Stimulated activated memory B cell treated with anti-CD40 and anti-IgM and Interleukin-4, amounts not matched to agents 10 μg/mL and 1 μg/mL and 100 μg/mL, for 72 hours (primary cell): ENCODE data around the gene MED7.

Source experiments
- ATAC-seq: fragments of 150-1000 bp; cut with Tn5 transposase; 2 replicates; pipeline ENCODE4 v1.10.0; 2021
- H3K27ac Mint-ChIP-seq: one replicate; pipeline ENCODE4 v1.8.0; 2022; ENCODE audit warnings: mild to moderate bottlenecking, mixed read lengths
- H3K27me3 Mint-ChIP-seq: one replicate; pipeline ENCODE4 v1.8.0; 2022; ENCODE audit warnings: mixed read lengths
- H3K36me3 Mint-ChIP-seq: one replicate; pipeline ENCODE4 v1.8.0; 2022; ENCODE audit warnings: mixed read lengths
- H3K4me1 Mint-ChIP-seq: one replicate; pipeline ENCODE4 v1.8.0; 2022; ENCODE audit warnings: mixed read lengths
- H3K4me3 Mint-ChIP-seq: one replicate; pipeline ENCODE4 v1.8.0; 2022; ENCODE audit warnings: mild to moderate bottlenecking, moderate library complexity, mixed read lengths
- H3K9me3 Mint-ChIP-seq: one replicate; pipeline ENCODE4 v1.8.0; 2022; ENCODE audit warnings: mixed read lengths

The MED7 gene

DNA sequence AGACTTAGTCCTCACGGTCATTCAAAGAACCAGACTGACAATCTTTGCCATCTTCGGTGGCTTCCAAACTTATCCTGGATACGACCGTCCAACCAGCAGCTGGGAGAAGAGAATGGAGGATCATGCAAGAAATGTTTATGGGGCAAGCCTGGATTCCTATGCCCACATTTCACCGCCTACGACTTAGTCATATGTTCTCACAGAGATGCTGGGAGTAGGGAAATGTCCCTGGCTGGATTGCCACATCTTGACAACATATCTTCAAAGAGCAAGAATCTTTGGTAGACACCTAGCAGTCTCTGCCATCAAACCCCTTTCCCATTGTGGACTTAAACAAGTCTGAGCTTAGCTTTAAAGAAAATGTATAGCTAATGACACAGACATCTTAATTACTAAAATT, 5.0 kb downstream of the MED7 start:
- Mint-ChIP-seq H3K4me1 (peaks cover 36% of the 10 kb centered on the region), H3K9me3 (no peaks in the 10 kb centered on the region), H3K27ac (no peak overlapping the region), H3K4me3 (no peak overlapping the region), H3K27me3 (no peaks in the 10 kb centered on the region), H3K36me3 (peaks cover 52% of the 10 kb centered on the region)
- ATAC-seq, result no peak

DNA sequence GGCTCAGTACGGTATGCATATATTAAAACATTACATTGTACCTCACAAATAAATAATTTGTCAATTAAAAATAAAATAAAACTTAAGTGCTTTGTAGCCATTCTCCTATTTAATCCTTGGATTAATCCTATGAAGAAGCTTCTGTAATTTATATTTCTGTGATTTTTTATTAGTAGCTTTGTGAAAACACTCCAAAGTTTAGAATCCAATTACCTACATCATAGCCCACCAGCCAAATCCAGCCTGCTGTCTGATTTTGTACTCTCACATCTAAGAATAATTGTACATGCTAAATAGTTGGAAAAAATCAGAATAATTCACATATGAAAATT, 10.4 kb downstream of the MED7 start:
- no peak overlapping the region for H3K4me3 Mint-ChIP-seq
- peaks cover 24% of the 10 kb centered on the region for H3K36me3 Mint-ChIP-seq
- no peak for ATAC-seq
- no peak overlapping the region for H3K27ac Mint-ChIP-seq
- H3K9me3 Mint-ChIP-seq, result no peaks in the 10 kb centered on the region
- peaks cover 23% of the 10 kb centered on the region for H3K4me1 Mint-ChIP-seq
- no peaks in the 10 kb centered on the region for H3K27me3 Mint-ChIP-seq

DNA sequence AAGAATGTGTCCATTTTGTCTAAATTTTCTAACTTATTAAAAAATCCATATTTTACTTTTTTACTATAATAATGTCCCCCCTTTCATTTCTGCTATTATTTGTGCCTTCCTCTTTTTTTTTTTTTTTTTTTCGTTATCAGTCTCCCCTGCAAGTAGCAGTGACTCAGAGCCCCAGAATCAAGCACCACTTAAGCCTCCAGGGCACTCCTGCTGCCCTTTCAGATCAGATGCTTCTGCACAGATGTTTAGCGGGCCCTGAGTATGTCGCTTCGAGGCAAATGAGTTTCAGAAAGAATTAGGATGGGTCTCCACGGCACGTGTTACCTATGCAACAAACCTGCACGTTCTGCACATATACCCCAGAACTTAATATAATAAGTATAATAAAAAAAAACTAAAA, 11.7 kb downstream of the MED7 start:
- ATAC-seq, result peak; percentile 89
- Mint-ChIP-seq H3K36me3 (peaks cover 12% of the 10 kb centered on the region), H3K27ac (no peak overlapping the region), H3K4me3 (no peak overlapping the region), H3K9me3 (no peaks in the 10 kb centered on the region), H3K27me3 (no peaks in the 10 kb centered on the region), H3K4me1 (peaks cover 19% of the 10 kb centered on the region)

DNA sequence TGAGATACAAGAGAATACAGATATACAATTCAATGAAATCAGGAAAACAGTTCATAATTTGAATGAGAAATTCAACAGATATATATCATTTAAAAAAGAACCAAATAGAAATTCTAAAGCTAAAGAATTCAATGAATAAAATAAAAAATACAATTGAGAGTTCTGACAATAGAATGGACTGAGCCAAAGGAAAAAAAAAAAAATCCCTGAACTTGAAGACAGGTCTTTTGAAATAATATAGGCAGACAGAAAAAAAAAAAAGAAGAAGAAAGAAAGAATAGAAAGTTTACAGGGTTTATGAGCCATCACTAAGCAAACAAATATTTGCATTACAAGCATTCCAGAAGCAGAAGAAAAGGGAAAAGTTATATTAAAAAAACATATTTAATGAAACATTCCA, 21.0 kb downstream of the MED7 start:
- H3K4me3 Mint-ChIP-seq, result no peak overlapping the region
- no peak for ATAC-seq
- H3K27ac Mint-ChIP-seq, result no peak overlapping the region
- peaks cover 1% of the 10 kb centered on the region for H3K4me1 Mint-ChIP-seq
- H3K27me3 Mint-ChIP-seq, result no peaks in the 10 kb centered on the region
- H3K9me3 Mint-ChIP-seq, result peaks cover 18% of the 10 kb centered on the region
- H3K36me3 Mint-ChIP-seq, result peaks cover 20% of the 10 kb centered on the region

DNA sequence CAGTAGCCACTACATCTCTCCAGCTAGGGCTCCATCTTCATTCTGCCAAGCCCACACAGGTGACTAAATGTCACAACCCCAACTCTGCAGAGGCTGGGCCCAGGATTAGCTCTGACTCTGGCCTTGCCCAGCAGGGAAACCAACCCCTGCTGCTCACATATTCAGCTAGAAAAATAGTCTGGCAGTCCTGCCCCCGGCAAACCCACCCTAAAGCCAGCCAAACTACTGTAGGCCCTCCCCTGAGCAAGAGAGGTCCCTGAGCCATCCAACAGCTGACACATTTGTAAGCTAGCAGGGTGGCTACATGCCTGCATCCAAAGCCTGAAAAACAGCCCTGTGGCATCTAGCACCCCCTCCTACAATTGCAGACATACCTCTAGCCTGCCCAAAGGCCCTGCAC, 22.6 kb downstream of the MED7 start:
- no peak overlapping the region for H3K4me3 Mint-ChIP-seq
- peaks cover 20% of the 10 kb centered on the region for H3K36me3 Mint-ChIP-seq
- no peaks in the 10 kb centered on the region for H3K27me3 Mint-ChIP-seq
- peaks cover 7% of the 10 kb centered on the region for H3K4me1 Mint-ChIP-seq
- peaks cover 18% of the 10 kb centered on the region for H3K9me3 Mint-ChIP-seq
- ATAC-seq, result no peak
- no peak overlapping the region for H3K27ac Mint-ChIP-seq

DNA sequence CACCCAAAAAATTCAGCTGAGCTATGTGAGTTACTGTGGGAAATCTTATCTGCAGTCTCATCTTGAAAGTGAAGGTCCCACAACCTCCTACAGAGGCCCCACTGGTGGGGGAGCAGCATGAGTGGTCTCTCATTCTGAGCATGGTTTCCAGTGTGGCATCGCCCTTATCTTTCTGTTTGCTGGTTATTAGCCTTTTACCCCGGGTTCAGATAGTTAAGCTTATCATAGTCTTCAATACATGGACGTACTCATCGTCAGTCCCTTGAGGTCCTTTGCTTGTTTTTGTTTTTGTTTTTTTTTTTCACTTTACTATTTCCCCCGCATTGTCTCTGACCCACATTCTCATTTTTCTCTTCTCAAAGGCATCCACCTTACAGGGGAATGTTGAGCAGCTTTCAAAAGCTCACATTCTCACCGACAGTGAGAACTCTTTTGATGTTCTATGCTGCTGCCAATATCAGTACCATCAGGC, 26.1 kb downstream of the MED7 start:
- H3K27me3 Mint-ChIP-seq, result no peaks in the 10 kb centered on the region
- ATAC-seq, result no peak
- H3K36me3 Mint-ChIP-seq, result peaks cover 8% of the 10 kb centered on the region
- H3K27ac Mint-ChIP-seq, result no peak overlapping the region
- H3K4me3 Mint-ChIP-seq, result no peak overlapping the region
- peaks cover 7% of the 10 kb centered on the region for H3K9me3 Mint-ChIP-seq
- peaks cover 7% of the 10 kb centered on the region for H3K4me1 Mint-ChIP-seq

DNA sequence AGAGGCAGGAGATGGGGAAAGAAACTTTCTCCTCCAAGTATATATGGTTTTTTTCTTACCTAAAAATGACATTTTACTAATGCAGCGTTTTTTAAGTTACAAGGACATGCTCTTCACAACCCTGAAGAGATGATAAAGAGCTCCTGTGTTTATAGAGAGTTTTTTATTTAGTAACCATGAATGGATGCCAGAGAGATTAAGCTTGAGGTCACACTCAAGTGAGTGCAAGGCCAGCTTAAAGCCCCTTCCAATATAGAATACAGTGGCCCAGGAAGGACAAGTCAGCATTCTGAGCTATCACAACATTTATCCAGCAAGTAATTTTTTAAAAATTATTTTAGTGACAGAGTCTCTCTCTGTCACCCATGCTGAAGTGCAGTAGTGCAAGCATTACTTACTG, 27.2 kb downstream of the MED7 start:
- Mint-ChIP-seq H3K27me3 (no peaks in the 10 kb centered on the region), H3K4me1 (peaks cover 7% of the 10 kb centered on the region), H3K27ac (no peak overlapping the region), H3K4me3 (no peak overlapping the region), H3K36me3 (no peaks in the 10 kb centered on the region), H3K9me3 (no peaks in the 10 kb centered on the region)
- ATAC-seq, result no peak

DNA sequence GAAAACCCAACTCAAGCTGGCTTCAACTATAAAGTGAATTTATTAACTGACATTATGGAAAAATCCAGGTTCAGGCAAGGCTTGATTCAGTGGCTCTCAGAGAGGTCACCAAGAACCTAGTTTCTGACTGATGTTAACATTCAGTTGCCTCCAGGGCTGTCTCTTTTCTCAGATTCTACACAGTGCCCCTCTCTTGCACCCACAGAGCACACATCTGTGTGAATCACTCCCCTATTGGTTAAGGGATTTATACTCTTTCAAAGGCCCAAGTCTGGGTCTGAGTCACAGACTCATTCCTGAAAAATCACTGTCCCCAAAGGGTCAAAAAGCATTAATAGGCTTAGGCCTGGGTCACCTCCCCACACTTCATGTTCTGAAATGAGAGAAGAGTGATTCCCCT, 27.7 kb downstream of the MED7 start:
- H3K27ac Mint-ChIP-seq, result no peak overlapping the region
- H3K36me3 Mint-ChIP-seq, result no peaks in the 10 kb centered on the region
- no peaks in the 10 kb centered on the region for H3K9me3 Mint-ChIP-seq
- H3K4me3 Mint-ChIP-seq, result no peak overlapping the region
- H3K4me1 Mint-ChIP-seq, result peaks cover 7% of the 10 kb centered on the region
- ATAC-seq, result no peak
- no peaks in the 10 kb centered on the region for H3K27me3 Mint-ChIP-seq

DNA sequence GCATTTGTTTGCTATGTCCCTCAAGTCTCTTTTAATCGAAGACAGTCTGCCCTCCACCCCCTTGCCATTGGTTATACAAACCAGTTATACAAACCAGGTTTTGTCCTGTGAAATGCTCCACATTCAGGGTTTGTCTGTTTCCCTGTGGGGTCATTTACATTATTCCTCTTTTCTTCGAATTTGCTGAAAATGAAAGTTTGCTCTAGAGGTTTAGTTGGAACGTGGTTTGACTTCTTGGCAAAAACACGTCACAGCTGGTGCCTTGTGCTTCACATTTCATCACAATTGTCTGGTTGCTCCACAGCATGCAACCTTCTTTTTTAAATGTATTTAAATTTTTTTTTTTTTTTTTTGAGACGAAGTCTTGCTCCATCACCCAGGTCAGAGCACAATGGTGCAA, 29.7 kb downstream of the MED7 start:
- no peak for ATAC-seq
- no peaks in the 10 kb centered on the region for H3K27me3 Mint-ChIP-seq
- peaks cover 27% of the 10 kb centered on the region for H3K4me1 Mint-ChIP-seq
- no peak overlapping the region for H3K27ac Mint-ChIP-seq
- no peaks in the 10 kb centered on the region for H3K36me3 Mint-ChIP-seq
- H3K9me3 Mint-ChIP-seq, result no peaks in the 10 kb centered on the region
- H3K4me3 Mint-ChIP-seq, result no peak overlapping the region

DNA sequence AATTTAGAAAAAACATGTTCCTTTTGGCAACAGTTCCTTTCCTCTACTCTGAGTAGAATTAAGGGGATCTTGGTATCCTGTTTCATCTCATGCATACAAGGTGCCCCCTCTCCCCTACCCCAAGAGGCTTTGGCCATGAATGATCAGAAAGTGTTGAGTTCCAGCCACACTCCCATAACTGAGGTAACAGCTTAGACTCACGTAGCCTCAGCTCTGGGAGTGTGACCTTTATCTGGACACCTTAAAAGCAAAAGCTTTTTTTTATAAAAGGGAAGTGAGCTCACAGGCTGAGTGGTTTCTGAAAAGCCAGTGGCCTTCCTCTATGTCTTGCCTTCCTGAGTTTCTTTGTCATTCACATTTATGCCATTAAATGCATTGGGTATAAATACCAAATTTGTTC, 32.9 kb downstream of the MED7 start:
- Mint-ChIP-seq H3K9me3 (no peaks in the 10 kb centered on the region), H3K4me1 (peaks cover 40% of the 10 kb centered on the region), H3K27ac (peak overlapping the region; percentile 98), H3K4me3 (peak overlapping the region; percentile 77), H3K27me3 (no peaks in the 10 kb centered on the region), H3K36me3 (no peaks in the 10 kb centered on the region)
- ATAC-seq, result peak; percentile 83

DNA sequence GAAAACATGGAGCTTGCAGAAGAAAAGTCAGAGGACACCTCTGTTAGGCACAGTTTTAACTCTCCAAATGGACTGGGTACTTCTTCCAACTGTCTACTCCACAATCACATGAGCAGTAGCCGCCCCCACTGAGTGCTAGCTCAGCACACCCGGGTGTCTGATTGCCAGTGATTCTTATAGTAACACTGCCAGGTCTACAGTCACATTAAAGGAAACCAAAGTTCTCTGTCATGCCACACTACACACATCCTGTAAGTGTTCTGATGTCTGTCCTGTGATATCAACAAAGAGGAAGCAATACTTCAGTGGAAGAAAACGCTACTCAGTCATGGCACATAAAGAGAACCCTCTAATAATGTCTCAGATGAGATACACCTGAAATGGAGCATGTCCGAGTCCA, 33.7 kb downstream of the MED7 start, which contains the start of gene HAVCR2:
Gene HAVCR2, minus strand, starts transcription at position 69 of the 400 bp plus-strand sequence. Its CDS starts 61 bp downstream, at position 8.
- Mint-ChIP-seq H3K4me1 (peaks cover 40% of the 10 kb centered on the region), H3K4me3 (peak within 1 kb of the TSS; percentile 77), H3K9me3 (no peaks in the 10 kb centered on the region), H3K27ac (peak within 1 kb of the TSS; percentile 98), H3K27me3 (no peaks in the 10 kb centered on the region), H3K36me3 (no peaks in the 10 kb centered on the region)
- peak; percentile 94 for ATAC-seq

DNA sequence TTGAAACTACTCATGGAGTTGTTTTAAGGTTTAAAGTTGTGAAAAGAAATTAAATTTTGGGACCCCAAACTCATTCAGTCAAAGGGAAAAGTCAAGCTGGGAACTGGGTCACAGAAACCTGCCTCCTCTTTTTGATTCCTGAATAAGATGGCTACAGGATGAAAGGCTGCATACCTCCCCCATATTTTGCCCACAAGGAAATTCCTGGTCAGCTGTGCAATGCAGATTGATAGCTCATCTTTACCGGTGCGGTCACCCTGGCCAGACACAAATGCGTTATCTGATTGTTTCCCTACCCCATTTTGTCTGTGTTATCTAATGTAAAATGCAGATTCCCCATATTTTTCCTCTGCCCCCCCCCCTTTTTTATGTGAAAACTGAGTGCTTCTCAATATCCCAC, 35.2 kb downstream of the MED7 start:
- H3K36me3 Mint-ChIP-seq, result peaks cover 4% of the 10 kb centered on the region
- peaks cover 40% of the 10 kb centered on the region for H3K4me1 Mint-ChIP-seq

DNA sequence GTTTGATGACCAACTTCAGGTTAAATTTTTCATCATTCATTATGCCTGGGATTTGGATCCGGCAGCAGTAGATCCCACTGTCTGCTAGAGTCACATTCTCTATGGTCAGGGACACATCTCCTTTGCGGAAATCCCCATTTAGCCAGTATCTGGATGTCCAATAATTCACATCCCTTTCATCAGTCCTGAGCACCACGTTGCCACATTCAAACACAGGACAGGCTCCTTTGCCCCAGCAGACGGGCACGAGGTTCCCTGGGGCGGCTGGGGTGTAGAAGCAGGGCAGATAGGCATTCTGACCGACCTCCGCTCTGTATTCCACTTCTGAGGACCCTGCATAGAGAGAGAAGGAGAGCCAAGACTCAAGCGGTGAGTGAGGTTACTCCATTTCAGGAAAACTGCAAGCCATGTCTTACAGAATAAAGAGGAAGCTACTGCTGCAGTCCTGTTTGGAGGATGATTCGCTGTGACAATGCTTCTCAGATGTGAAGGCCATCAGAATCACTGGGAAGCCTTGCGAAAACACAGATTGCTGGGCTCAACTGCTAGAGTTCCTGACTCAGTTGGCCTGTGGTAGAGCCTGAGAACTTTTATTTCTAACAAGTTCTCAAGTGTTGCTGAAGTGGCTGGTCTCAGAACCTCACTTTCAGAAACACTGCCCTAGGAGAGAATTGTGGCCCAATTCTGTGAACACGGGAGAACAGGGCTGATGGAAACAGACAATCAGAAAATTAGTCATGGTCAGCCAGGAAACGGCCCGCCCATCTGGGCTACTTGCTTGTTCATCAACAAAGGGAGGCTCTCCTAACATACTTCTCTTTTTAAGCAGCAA, 35.8 kb downstream of the MED7 start:
- ATAC-seq, result no peak

More for the DNA sequence above, 35.2 kb downstream of the MED7 start:
- H3K4me3 Mint-ChIP-seq, result peak overlapping the region; percentile 45
- no peak for ATAC-seq
- no peaks in the 10 kb centered on the region for H3K9me3 Mint-ChIP-seq
- no peaks in the 10 kb centered on the region for H3K27me3 Mint-ChIP-seq
- peak overlapping the region; percentile 98 for H3K27ac Mint-ChIP-seq

DNA sequence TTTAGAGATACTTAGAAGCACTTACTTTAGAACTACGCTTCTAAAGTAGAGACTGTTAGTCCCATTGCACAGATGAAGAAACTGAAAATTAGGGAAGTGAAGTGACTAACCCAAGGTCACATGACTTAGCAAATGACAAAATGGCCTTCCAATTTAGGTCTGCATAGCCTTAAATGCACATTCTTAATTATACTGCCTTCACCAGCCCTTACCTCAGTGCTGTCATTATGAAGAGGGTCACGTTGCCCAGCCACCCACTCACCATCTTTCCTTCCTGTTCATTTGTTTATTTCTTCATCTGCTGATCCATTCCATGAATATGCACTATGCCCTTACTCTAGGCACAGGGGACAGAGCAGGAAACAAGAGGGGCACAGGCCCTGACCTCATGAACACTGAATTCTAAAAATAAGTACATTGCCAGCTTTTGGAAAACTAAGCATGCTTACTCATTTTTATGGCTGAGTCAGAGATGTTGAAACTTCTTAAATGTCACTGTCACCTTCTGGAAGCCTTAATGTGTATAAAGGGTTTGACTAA, 42.5 kb downstream of the MED7 start:
- Mint-ChIP-seq H3K27me3 (no peaks in the 10 kb centered on the region), H3K4me1 (peaks cover 7% of the 10 kb centered on the region)

More for the DNA sequence above, 35.8 kb downstream of the MED7 start:
- no peaks in the 10 kb centered on the region for H3K27me3 Mint-ChIP-seq
- peaks cover 6% of the 10 kb centered on the region for H3K36me3 Mint-ChIP-seq
- peak overlapping the region; percentile 45 for H3K4me3 Mint-ChIP-seq
- H3K4me1 Mint-ChIP-seq, result peaks cover 40% of the 10 kb centered on the region
- H3K27ac Mint-ChIP-seq, result peak overlapping the region; percentile 98
- H3K9me3 Mint-ChIP-seq, result no peaks in the 10 kb centered on the region

DNA sequence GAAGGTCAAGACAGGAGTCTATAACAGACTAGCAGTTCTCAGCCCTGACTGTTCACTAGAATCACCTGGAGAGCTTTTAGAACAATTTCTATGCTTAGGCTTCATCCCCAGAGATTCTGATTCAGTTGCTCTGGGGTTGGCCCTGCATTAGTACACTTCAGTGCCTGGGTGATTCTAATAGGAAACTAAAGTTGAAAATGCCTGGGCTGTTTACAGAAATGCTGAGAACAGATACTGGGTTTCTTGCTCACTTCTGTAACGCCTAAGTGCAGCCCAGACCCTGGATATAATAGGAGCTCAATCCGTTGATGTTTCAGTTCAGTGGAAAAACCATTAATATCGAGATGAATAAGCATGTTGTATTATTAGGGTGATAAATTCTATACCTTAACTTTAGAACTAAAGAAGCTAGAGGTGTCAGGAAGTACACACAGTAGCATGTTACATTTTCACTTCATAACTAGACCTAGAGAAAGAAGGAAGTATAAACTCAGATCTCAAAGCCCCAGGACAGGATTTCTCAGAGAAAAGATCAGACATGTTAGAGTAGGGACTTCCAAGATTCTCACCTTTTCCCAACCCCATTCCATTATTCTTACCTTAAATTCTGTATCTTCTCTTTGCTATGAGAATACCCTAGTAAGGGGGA, 54.2 kb downstream of the MED7 start:
- ATAC-seq, result peak; percentile 50
- Mint-ChIP-seq H3K27me3 (no peaks in the 10 kb centered on the region), H3K4me3 (no peak overlapping the region), H3K9me3 (no peaks in the 10 kb centered on the region), H3K4me1 (peaks cover 10% of the 10 kb centered on the region), H3K27ac (peak overlapping the region; percentile 49), H3K36me3 (peaks cover 28% of the 10 kb centered on the region)

More for the DNA sequence above, 42.5 kb downstream of the MED7 start:
- Mint-ChIP-seq H3K9me3 (no peaks in the 10 kb centered on the region), H3K27ac (peak overlapping the region; percentile 56), H3K36me3 (peaks cover 6% of the 10 kb centered on the region), H3K4me3 (no peak overlapping the region)
- peak; percentile 79 for ATAC-seq
